ENCODE data around the gene LCN15. TPM values are rescaled to one million over a fixed set of nuclear protein-coding genes. Genes with fewer than 3 reads are reported as not detected.

The LCN15 gene
- total and polyA plus RNA-seq, 7 experiments from 2014 or later, result not detected

DNA sequence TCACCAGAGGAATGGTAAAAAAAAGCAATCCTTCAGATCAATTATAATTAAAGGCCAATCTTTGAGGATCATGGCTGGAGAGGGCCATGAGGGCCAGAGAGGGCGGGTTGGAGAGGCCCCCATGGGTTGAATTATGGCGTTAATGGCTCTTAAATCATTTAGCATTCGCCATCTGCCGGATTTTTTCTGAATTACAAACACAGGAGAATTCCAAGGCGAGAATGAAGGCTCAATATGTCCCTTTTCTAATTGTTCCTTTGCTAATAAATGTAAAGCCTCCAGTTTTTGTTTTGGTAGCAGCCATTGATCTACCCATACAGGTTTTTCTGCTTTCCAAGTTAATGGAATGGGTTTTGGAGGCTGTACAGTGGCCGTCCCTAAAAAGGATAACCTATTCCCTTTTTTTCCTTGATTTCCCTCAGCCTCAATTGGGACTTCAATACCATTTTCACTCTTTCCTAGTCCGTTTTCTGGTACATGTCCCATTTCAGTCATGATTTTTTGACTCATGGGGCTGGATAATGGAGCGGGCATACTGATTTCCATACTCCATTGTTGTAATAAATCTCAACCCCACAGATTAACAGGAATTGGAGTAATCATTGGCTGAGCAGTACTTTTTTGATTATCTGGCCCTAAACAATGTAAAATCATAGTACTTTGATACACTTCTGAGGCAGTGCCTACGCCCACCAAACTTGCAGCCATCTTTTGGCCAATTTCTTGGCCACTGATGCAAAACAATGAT, 20.1 kb upstream of the LCN15 start:
- H3K4me1 ChIP-seq (ENCODE audit: control insufficient read depth in 2 of 2, insufficient read depth in 2 of 2, low read length in 2 of 2), result no peaks in the 10 kb centered on the region
- H3K27me3 ChIP-seq (ENCODE audit: control insufficient read depth in 2 of 2, insufficient read depth in 2 of 2, low read length in 2 of 2), result no peaks in the 10 kb centered on the region
- H3K27ac Mint-ChIP-seq, result no peak overlapping the region
- no peaks in the 10 kb centered on the region for H3K36me3 Mint-ChIP-seq
- ChIA-PET POLR2A (no interaction called here), CTCF (interaction anchor here (0.8 to 1.4 kb wide), 2 partner anchors 12 to 245 kb away, joined by 3 read pairs; no protein-coding TSS in a partner anchor)
- peaks cover 0 to 50% (median 0%) of the 10 kb centered on the region in 5 donors for H3K27me3 Mint-ChIP-seq
- intact Hi-C loops (cut with micrococcal nuclease), result loop anchor here (1.0 to 10.0 kb wide), 3 partner anchors 14 to 299 kb away; no protein-coding TSS in a partner anchor
- H3K4me3 ChIP-seq (ENCODE audit: low read length), result no peak overlapping the region
- ATAC-seq (no peak), DNase-seq (no peak)
- no peaks in the 10 kb centered on the region for H3K9me3 ChIP-seq (ENCODE audit: control insufficient read depth in 2 of 3, low read length in 3 of 3)
- H3K36me3 ChIP-seq (ENCODE audit: control insufficient read depth in 2 of 3, insufficient read depth in 3 of 3, low read length in 3 of 3), result no peaks in the 10 kb centered on the region
- peaks cover 5 to 18% (median 8%) of the 10 kb centered on the region in 7 donors for H3K4me1 Mint-ChIP-seq
- H3K4me3 Mint-ChIP-seq, result no peak overlapping the region
- H3K9me3 Mint-ChIP-seq, result peaks cover 0 to 3% (median 0%) of the 10 kb centered on the region in 11 donors
- H3K27ac ChIP-seq (ENCODE audit: low read depth, low read length), result no peak overlapping the region

GRCh38 chr9:136782452-136782851, 18.1 kb upstream of the LCN15 start:
- Mint-ChIP-seq H3K4me3 (no peak overlapping the region), H3K27ac (no peak overlapping the region), H3K36me3 (no peaks in the 10 kb centered on the region), H3K27me3 (peaks cover 0 to 63% (median 10%) of the 10 kb centered on the region in 5 donors), H3K9me3 (peaks cover 0 to 4% (median 0%) of the 10 kb centered on the region in 11 donors), H3K4me1 (peaks cover 0 to 6% (median 1%) of the 10 kb centered on the region in 7 donors)
- ATAC-seq (no peak), DNase-seq (no peak)
- ChIA-PET POLR2A (no interaction called here), CTCF (no interaction called here)
- intact Hi-C loops (cut with micrococcal nuclease), result loop anchor here in 1 of 2 donors (10.0 kb wide), 1 partner anchor 282 kb away; no protein-coding TSS in a partner anchor
- Histone ChIP-seq H3K9me3 (ENCODE audit: control insufficient read depth in 2 of 3, low read length in 3 of 3) (no peaks in the 10 kb centered on the region), H3K4me1 (ENCODE audit: control insufficient read depth in 2 of 2, insufficient read depth in 2 of 2, low read length in 2 of 2) (no peaks in the 10 kb centered on the region), H3K36me3 (ENCODE audit: control insufficient read depth in 2 of 3, insufficient read depth in 3 of 3, low read length in 3 of 3) (no peaks in the 10 kb centered on the region), H3K4me3 (ENCODE audit: low read length) (no peak overlapping the region), H3K27me3 (ENCODE audit: control insufficient read depth in 2 of 2, insufficient read depth in 2 of 2, low read length in 2 of 2) (no peaks in the 10 kb centered on the region), H3K27ac (ENCODE audit: low read depth, low read length) (no peak overlapping the region)

GRCh38 chr9:136779808-136780207, 15.5 kb upstream of the LCN15 start:
- Histone ChIP-seq H3K36me3 (ENCODE audit: control insufficient read depth in 2 of 3, insufficient read depth in 3 of 3, low read length in 3 of 3) (no peaks in the 10 kb centered on the region), H3K4me3 (ENCODE audit: low read length) (no peak overlapping the region), H3K4me1 (ENCODE audit: control insufficient read depth in 2 of 2, insufficient read depth in 2 of 2, low read length in 2 of 2) (no peaks in the 10 kb centered on the region), H3K27ac (ENCODE audit: low read depth, low read length) (no peak overlapping the region), H3K27me3 (ENCODE audit: control insufficient read depth in 2 of 2, insufficient read depth in 2 of 2, low read length in 2 of 2) (no peaks in the 10 kb centered on the region), H3K9me3 (ENCODE audit: control insufficient read depth in 2 of 3, low read length in 3 of 3) (no peaks in the 10 kb centered on the region)
- Mint-ChIP-seq H3K36me3 (no peaks in the 10 kb centered on the region), H3K27ac (no peak overlapping the region), H3K27me3 (peaks cover 5 to 50% (median 13%) of the 10 kb centered on the region in 5 donors), H3K4me1 (peaks cover 0 to 6% (median 0%) of the 10 kb centered on the region in 7 donors), H3K9me3 (peaks cover 0 to 4% (median 0%) of the 10 kb centered on the region in 11 donors), H3K4me3 (no peak overlapping the region)
- ChIA-PET POLR2A (interaction anchor here (1.3 kb wide), 1 partner anchor 52 kb away, joined by 3 read pairs; no protein-coding TSS in a partner anchor), CTCF (interaction anchor here (0.7 kb wide), 1 partner anchor 280 kb away, joined by 3 read pairs; no protein-coding TSS in a partner anchor)
- DNase-seq (no peak), ATAC-seq (no peak)
- intact Hi-C loops (cut with micrococcal nuclease), result loop anchor here in 1 of 2 donors (10.0 kb wide), 1 partner anchor 285 kb away; no protein-coding TSS in a partner anchor

DNA sequence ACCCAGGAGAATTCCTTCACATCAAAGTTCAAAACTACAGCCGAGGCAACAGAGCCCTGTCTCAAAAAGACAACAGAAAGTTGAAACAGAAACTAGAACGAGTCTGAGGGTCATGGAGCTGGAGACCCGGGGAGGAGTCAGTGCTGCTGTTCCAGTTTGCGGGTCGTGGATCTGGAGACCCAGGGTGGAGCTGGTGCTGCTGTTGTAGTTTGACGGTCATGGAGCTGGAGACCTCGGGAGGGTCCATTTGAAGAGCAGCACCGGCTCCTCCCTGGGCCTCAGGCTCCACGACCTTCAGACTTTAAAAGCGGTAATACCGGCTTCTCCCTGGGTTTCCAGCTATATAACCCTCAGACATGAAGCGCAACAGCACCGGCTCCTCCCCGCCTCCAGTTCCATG, 13.0 kb upstream of the LCN15 start:
- Mint-ChIP-seq H3K4me3 (no peak overlapping the region), H3K36me3 (peaks cover 0 to 5% (median 0%) of the 10 kb centered on the region in 5 donors), H3K27ac (no peak overlapping the region), H3K4me1 (peaks cover 0 to 11% (median 1%) of the 10 kb centered on the region in 7 donors), H3K9me3 (peaks cover 0 to 11% (median 5%) of the 10 kb centered on the region in 11 donors), H3K27me3 (peaks cover 10 to 40% (median 13%) of the 10 kb centered on the region in 5 donors)
- ChIA-PET POLR2A (interaction anchor here (0.9 kb wide), 1 partner anchor 464 kb away, joined by 4 read pairs; the partner anchor contains the start of gene TUBB4B), CTCF (interaction anchor here (1.2 to 2.6 kb wide), 2 partner anchors 10 to 86 kb away, joined by 5 to 12 read pairs; no protein-coding TSS in a partner anchor)
- DNase-seq (no peak), ATAC-seq (no peak)
- Histone ChIP-seq H3K4me1 (ENCODE audit: control insufficient read depth in 2 of 2, insufficient read depth in 2 of 2, low read length in 2 of 2) (no peaks in the 10 kb centered on the region), H3K36me3 (ENCODE audit: control insufficient read depth in 2 of 3, insufficient read depth in 3 of 3, low read length in 3 of 3) (no peaks in the 10 kb centered on the region), H3K9me3 (ENCODE audit: control insufficient read depth in 2 of 3, low read length in 3 of 3) (peaks cover 0 to 10% (median 0%) of the 10 kb centered on the region in 3 experiments), H3K27ac (ENCODE audit: low read depth, low read length) (no peak overlapping the region), H3K4me3 (ENCODE audit: low read length) (no peak overlapping the region), H3K27me3 (ENCODE audit: control insufficient read depth in 2 of 2, insufficient read depth in 2 of 2, low read length in 2 of 2) (no peaks in the 10 kb centered on the region)
- intact Hi-C loops (cut with micrococcal nuclease), result no loop called here

DNA sequence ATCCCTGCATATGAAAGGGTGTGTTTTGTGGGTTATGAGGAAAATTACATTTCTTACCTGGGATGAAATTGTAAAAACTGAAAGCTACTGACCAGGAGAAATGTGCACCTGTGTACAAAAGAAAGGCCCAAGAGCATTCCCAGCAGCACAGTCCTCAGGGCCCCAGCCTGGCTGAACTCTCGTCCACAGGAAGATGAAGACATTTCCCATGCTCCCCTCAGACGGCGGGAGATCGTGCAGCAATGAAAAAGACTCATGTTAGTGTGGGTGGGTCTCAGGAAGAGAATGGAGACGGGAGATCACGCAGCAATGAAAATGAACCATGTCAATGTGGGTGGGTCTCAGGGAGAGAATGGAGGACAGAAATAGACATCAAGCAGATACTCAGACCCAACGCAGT, 12.6 kb upstream of the LCN15 start:
- Mint-ChIP-seq H3K27me3 (peaks cover 10 to 35% (median 13%) of the 10 kb centered on the region in 5 donors), H3K9me3 (peaks cover 0 to 11% (median 5%) of the 10 kb centered on the region in 11 donors), H3K4me3 (no peak overlapping the region), H3K4me1 (peaks cover 0 to 11% (median 1%) of the 10 kb centered on the region in 7 donors), H3K27ac (peak overlapping the region in 1 of 9 donors; percentile 7), H3K36me3 (peaks cover 0 to 5% (median 0%) of the 10 kb centered on the region in 5 donors)
- peaks cover 0 to 10% (median 0%) of the 10 kb centered on the region in 3 experiments for H3K9me3 ChIP-seq (ENCODE audit: control insufficient read depth in 2 of 3, low read length in 3 of 3)
- no peaks in the 10 kb centered on the region for H3K36me3 ChIP-seq (ENCODE audit: control insufficient read depth in 2 of 3, insufficient read depth in 3 of 3, low read length in 3 of 3)
- no peak for ATAC-seq
- ChIA-PET CTCF (interaction anchor here (1.2 to 2.6 kb wide), 2 partner anchors 11 to 86 kb away, joined by 5 to 12 read pairs; no protein-coding TSS in a partner anchor), POLR2A (interaction anchor here (0.7 kb wide), 2 partner anchors 24 to 577 kb away, joined by 3 to 9 read pairs; no protein-coding TSS in a partner anchor)
- intact Hi-C loops (cut with micrococcal nuclease), result no loop called here
- H3K4me1 ChIP-seq (ENCODE audit: control insufficient read depth in 2 of 2, insufficient read depth in 2 of 2, low read length in 2 of 2), result no peaks in the 10 kb centered on the region
- no peaks in the 10 kb centered on the region for H3K27me3 ChIP-seq (ENCODE audit: control insufficient read depth in 2 of 2, insufficient read depth in 2 of 2, low read length in 2 of 2)
- H3K4me3 ChIP-seq (ENCODE audit: low read length), result no peak overlapping the region
- DNase-seq, result no peak
- no peak overlapping the region for H3K27ac ChIP-seq (ENCODE audit: low read depth, low read length)

- ChIA-PET CTCF (interaction anchor here (0.6 kb wide), 1 partner anchor 195 kb away, joined by 4 read pairs; no protein-coding TSS in a partner anchor), POLR2A (no interaction called here)
- Histone ChIP-seq H3K36me3 (ENCODE audit: control insufficient read depth in 2 of 3, insufficient read depth in 3 of 3, low read length in 3 of 3) (no peaks in the 10 kb centered on the region), H3K27me3 (ENCODE audit: control insufficient read depth in 2 of 2, insufficient read depth in 2 of 2, low read length in 2 of 2) (no peaks in the 10 kb centered on the region), H3K4me3 (ENCODE audit: low read length) (no peak overlapping the region), H3K27ac (ENCODE audit: low read depth, low read length) (no peak overlapping the region), H3K9me3 (ENCODE audit: control insufficient read depth in 2 of 3, low read length in 3 of 3) (peaks cover 0 to 10% (median 0%) of the 10 kb centered on the region in 3 experiments), H3K4me1 (ENCODE audit: control insufficient read depth in 2 of 2, insufficient read depth in 2 of 2, low read length in 2 of 2) (no peaks in the 10 kb centered on the region)
- intact Hi-C loops (cut with micrococcal nuclease), result no loop called here
- peaks cover 10 to 26% (median 13%) of the 10 kb centered on the region in 5 donors for H3K27me3 Mint-ChIP-seq
- H3K4me1 Mint-ChIP-seq, result peaks cover 0 to 11% (median 2%) of the 10 kb centered on the region in 7 donors
- H3K36me3 Mint-ChIP-seq, result peaks cover 0 to 5% (median 0%) of the 10 kb centered on the region in 5 donors
- no peak overlapping the region for H3K27ac Mint-ChIP-seq
- ATAC-seq (no peak), DNase-seq (no peak)
- H3K4me3 Mint-ChIP-seq, result no peak overlapping the region
- peaks cover 0 to 11% (median 5%) of the 10 kb centered on the region in 11 donors for H3K9me3 Mint-ChIP-seq
Measured at GRCh38 chr9:136775191-136775590, 10.9 kb upstream of the LCN15 start.
